ENCODE measurements around the gene TANGO2.

TANGO2 gene

DNA sequence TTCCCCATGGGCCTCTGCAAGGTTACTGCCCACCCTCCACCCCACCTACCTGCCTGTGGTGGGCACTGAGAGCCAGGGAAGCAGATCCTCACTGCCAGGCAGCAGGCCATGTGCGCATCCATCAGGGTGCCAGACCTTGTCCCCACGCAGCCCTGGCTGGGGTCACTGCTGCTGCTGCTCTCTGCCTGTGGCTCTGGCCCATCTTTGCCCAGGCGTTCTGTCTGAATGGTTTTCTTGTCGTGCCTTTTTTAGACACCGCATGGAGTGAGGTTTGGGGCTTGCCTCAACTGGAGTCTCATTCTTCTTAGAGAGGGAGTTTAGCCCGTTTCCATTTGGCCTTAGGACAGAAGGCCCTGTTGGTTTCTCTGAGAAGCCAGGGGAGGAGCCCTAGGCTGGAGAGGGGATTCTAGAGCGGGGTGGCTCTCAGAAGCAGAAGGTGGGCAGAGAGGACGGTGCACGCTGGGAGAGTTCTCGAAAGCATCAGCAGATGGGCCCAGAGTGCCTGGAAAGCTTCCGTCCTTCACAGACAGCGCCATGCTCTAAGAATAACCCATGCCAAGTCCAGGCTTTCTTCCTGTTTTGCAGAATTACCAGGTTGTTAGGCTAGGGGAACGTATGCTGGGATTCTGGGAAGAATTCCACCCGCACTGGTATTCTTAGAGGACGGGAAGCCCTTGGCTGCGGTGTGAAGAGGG lies 8.1 kb downstream of the TANGO2 start:
- DNase-seq = no peak

DNA sequence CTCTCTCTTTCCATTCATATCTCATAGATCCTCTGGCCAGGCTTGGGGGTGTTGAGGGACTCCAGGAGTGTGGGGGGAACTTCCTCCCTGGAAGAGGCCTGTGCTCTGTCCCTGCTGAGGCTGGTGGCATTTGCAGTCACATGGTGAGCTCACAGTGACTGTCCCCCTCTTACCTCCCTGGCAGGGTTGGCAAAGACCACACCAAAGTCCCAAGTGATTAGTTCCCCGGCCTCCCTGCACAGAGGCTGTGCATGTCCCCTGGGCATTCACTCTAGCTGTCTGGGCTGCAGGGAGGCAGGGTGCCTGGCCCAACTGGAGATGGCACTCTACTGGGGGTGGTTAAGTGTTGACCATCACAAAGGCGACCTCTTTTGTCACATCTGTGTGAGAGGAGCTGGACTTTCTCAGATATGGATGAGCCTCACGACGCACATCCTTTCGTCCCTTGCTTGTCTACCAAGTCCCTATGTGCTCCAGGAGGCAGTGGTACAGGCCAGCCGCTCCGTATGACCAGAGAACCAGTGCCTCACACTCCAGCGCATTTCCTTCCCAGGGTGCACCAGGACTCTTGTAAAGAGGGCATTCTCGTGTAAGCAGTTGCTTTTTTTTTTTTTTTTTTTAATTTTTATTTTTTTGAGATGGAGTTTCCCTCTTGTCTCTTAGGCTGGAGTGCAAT lies 8.8 kb downstream of the TANGO2 start:
- DNase-seq = no peak

DNA sequence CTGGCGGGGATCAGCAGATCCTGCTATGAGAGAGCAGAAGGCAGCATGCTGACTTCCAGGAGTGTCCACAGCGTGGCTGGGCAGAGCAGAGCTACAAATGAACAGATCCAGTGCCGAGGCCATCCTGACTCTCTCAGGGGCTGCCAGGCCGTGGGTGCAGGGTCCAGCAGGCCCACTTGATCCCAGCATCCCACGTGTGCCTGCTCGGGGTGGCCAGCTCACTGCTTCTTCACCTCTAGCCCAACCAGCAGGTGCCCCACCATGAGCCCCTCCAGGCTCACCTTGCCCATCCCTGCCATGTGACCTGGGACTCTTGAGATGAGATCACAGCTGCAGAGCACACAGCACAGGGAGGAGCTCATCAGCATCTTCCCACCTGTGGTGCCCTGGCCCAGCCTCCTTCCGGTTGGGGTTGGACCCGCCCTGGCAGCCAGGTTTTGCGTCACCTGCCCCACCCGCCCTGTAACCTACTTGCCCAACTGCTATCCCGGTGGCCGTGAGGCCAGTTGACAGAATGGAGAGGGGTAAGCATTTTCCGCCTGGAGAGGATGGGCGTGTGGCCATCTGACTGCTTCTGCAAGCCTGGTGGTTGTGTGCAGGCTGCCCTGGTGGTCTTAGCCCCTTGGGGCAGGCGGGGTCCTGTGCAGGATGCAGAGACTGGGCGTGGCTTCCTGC lies 11.0 kb downstream of the TANGO2 start:
- no peak for DNase-seq

DNA sequence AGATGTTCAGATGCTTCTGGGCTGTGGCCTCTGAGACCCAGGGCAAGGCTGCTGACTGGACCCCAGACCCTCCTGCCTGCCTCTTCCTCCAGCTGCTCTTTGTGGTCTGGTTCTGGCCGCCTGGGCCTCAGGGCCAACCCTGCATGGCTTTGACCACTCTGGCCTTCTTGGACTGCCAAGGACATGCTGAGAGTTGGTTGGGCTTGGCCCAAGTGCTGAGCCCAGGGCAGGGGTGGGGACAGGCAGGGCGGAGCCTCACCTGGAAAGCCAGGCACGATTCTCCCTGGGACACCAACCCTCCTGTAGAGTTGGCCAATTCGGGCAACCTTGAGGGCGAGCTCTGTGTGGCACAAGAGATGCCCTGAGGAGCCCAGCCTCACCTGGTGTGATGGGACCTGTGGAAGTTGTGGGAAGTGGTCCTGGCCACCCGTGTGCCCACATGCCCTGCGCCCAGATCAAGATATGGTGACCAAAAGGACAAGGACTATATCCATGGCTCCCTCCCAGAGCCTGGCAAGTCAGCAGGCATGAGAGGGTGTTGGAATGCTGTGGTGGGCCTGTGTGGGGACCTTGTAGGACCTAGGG lies 11.6 kb downstream of the TANGO2 start:
- no peak for DNase-seq

DNA sequence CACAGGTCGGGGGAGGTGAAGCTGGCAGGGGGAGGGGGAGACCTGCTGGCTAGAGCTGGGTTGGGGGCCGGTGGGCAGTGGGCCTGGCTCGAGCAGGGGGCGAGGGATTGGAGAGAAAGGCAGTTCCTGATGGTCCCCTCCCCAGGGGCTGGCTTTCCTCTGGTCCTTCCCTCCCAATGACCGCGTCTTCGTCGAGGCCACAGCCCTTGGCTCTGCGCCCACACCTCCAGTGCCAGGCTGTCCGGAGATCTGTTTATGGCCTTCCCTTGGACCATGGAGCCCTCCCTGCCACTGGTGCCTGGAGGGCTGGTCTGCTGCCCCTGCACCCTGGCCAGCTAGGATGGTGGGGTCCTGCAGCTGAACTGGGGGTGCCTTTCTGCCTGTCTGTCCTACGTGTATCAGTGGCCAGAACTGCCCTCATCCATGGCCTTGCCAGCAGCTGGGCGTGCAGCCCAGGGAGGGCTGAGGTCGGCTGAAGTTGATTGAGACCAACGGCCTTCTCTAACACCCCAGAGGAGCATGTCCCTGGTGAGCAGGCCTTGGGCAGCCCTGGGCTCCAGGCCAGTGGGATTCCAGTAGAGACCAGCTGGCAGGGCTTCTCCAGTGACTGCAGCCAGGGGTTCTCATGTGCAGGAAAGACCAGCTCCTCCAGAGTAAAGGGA lies 12.3 kb downstream of the TANGO2 start:
- no peak for DNase-seq

DNA sequence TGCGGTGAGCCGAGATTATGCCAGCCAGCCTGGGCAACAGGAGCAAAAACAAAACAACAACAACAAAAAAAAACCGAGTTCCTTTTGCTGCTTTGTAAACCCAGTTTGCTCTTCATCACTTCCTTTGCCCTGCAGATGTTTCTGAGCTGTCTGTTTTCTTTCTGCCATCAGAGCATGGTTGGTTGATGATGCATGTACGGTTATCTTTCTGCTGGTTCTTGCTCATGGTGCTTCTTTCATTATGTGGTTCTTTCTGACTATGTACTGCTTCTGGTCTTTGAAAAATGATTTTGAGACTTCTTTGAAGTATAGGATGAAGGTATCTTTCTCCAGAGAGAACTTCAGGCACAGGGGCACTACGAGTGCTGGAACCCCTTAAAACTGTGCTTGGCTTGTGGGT lies 13.2 kb downstream of the TANGO2 start:
- no peak for DNase-seq

DNA sequence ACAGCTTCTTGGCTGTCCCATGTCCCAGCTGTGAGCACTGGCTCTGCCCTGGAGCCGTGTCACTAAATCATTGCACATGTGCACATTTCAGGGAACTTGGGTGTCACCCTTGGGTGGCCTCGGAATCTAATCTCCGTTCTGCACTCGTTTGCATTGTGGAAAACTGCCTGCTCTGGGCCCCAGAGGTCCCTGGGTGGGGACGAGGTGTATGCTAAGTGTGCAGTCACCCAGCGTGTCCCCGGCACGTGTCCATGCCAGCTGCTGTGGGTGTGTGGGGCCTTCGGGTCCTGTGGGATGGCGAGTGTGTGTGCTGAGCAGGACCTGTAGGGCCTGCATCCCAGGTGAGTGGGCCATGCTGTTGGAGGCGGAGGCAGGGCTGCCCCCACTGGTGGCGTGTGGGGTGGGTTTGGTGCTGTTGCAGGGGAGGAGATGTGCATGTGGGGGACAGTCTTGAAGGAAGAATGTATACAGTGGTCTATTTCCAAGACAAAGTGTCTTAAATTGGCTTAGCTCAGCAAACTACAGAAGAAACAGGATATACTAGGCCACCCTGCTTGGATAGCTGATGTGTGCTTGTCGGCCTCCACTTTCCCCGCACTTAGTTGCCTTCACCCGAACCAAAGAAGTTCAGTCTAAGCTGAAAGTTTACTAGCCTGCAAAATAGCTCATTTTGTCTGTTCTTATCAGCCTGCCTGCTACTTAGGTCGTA lies 14.6 kb downstream of the TANGO2 start:
- no peak for DNase-seq

DNA sequence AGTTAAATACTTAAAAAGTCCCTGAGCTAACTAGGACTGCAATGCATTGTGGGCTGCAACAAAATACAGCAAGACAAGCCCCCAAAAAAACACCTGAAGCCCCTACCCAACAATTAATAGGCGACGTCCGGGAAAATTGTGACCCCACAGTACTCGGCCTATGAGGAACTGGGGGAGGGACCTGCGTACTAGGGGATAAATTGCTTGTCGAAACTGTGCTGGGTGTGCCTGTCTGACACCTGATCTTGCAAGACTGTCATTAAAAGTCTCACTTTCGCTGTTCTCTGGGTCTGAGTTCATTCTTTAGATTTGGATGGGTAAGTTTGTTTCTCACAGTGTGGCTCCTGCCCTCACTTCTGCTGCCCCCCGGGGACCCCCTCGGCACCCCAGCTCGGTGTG lies 15.2 kb downstream of the TANGO2 start:
- no peak for DNase-seq

DNA sequence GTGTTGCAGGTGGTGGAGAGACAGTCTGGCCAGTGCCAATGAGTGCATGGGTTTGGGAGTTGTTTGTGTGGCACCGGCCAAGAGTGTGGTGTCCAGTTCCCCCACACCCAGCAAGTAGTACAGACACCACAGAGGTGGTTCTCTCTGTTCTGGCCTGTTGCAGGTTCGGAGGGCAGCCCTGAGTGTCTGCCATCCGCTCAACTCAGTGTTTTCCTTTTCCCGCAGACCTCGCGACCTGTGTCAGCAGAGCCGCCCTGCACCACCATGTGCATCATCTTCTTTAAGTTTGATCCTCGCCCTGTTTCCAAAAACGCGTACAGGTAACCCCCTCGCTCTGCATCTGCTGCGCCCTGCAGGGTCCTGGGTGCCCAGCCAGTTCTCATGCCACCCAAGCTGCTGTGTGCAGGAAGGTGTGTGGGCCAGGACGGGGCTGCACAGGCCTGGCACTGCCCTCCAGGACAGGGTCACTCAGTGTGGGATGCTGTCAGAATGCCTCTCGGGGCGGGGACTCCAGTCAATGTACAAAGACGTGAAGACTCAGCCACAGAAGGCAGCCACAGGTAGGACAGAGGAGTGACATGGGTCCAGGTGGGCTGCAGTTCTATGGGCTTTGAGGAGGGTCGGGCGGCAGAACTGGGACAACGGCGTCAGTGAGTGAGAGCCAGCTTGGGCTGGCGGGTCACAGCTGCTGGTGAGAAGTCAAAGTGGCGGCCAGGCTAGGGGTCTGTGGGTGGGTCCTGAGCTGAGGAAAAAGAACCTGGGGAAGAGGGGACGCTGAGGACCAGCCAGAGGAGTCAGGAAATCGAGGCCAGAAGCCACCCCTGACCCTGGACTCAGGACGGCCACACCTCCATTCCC lies 15.9 kb downstream of the TANGO2 start:
- no peak for DNase-seq

DNA sequence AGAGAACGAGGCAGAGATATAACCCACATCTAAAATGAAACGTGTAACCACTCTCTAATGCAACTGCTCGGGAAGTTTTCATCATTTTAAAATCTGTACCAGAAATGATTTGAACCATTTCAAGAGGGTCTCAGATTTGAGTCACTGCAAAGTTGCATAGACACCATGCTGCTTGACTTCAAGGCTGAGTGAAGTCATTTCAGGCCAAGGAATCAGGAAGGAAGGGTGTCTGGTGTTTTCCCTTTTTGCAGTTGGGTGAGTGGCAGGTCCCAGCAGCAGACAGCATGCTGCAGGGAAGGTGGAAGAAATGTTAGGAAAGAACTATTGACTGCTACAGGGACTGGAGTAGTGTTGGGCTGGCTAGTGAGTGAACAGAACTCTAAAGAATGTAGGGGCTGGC lies 16.5 kb downstream of the TANGO2 start:
- DNase-seq = no peak

DNA sequence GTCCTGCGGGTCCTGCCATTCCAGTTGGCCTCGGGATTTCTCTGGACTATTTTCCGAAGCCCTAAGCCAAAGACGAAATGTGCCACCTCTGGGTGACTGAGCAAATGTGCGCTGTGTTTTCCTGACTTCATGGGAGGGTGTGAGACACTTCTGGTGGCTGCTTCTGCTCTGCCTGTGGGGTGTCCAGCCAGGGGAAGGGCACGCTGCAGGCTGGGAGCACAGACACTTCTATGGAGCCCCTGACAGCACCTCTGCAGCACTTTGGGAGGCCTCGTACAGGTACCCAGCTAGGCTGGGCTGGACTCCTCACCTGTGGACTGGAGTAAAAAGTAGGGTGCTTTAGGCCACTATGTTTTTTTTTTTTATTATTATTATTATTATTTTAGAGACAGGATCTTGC lies 17.7 kb downstream of the TANGO2 start:
- DNase-seq = no peak

DNA sequence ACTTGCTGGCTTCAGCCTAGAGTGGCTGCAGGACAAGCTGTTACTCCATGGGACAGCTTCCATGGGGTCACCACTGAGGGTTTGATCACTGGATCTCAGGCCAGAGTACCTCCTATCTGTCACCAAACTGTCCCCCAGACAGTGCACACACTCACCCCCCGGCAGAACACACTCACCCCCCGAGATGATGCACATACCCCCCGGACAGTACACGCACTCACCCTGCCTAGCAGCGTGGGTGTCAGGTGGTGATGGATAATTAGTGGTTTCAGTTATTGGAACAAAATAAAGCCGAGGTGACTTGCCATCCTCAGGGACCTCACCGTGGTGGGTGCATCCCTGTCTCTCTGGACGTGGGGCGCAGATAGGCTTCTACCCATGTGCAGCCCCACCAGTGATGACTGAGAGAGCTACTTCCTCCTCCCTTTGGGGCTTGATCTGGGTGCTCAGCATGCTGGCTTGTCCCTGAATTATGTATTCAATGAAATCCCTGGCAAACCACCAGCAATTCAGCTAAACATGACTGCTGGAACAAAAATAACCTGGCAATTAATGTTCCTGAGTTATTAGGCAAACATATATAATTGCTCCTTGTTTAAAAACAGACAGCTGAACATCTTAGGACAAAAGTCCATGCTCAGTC lies 18.9 kb downstream of the TANGO2 start:
- DNase-seq = no peak

DNA sequence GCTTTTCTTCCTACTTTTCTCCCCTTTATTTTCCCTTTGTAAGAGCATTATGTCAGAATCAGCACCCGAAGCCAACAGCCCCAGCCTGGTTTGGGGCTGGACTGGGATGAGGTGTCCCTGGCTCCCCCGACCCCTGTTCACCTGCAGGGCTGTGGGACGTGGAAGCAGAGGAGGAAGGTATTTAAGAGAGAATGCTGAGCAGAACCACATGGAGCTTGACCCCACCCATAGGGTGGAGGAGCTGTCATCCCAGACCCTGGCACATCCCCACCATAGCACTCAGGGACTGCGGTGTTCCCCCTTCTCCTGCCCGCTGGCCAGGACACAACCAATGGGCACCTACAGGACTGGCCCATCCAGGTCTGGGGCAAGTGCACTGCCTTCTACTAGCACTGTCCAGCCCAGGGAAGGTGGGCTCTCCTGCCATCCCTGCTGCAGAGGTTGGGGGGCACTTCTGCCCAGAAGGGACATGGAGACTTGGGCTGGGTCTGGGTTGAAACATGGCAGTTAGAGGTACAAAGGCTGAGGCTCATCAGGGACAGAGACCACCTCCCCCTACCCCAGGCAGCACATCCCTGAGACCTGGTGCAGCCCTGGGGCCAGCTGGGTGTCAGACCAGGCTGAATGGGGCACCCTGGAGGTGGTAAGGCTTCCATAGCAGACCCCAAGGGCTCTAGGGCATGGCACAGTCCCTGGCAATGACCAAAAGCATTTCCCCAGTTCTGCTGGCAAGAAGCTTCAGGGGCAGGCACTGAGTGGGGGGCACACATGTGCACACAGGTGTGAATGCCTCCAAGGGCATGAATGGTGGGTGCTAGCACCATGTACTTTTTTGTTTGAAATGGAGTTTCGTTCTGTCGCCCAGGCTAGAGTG lies 19.7 kb downstream of the TANGO2 start:
- no peak for DNase-seq

DNA sequence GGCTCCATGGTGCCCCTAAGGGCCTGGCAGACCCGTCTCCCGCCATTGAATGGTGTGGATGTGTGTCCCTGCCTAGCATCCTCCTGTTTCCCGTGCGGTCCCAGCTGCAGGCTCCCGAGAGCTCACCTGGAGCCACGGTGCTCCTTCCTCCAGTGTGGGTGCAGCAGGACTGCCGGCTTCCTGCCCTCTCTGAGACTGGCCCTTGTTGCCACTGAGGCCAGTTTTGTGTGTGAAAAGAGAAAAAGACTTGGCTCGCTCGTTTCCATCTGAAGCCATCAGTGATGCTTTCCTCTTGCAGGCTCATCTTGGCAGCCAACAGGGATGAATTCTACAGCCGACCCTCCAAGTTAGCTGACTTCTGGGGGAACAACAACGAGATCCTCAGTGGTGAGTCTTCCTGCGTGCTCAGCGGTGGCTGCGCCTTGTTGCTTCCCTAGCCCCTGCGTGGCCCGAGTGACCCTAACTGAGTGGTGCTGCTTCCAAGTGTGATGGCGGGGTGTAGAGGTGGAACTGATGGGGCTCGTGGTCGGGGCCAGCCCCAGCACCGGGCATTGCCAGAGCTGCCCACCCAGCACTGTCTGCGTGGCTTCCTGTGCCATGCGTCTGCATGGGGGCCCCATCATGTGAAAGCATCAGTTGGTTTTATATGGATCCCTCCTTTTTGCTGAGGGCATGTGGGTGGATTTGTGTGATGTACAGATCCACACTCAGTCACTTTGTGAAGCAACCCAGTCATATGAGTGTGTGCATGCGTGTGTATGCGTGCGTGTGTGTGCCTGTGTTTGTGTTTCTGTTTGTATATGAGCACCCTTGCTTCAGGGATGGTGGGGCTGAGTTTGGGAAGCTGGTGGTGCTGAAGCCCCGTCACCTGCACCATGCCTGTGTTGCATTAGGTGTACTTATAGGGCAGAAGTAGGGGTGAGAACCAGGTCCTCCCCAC lies 22.4 kb downstream of the TANGO2 start:
- no peak for DNase-seq

DNA sequence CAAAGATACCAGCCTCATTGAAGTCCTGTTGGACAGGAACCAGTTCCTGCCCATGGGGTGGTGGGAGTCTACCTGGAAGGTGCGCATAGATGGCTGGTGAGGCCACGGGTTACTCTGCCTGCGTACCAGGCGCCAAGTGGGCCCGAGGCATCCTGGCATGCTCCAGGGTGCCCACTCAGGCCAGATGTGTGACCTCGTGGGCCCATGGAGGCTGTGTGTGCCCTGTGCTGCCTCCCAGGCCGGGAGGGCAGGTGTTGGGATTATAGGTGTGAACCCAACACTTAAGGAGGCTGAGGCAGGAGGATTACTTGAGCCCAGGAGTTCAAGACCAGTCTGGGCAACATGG lies 23.1 kb downstream of the TANGO2 start:
- DNase-seq = no peak

DNA sequence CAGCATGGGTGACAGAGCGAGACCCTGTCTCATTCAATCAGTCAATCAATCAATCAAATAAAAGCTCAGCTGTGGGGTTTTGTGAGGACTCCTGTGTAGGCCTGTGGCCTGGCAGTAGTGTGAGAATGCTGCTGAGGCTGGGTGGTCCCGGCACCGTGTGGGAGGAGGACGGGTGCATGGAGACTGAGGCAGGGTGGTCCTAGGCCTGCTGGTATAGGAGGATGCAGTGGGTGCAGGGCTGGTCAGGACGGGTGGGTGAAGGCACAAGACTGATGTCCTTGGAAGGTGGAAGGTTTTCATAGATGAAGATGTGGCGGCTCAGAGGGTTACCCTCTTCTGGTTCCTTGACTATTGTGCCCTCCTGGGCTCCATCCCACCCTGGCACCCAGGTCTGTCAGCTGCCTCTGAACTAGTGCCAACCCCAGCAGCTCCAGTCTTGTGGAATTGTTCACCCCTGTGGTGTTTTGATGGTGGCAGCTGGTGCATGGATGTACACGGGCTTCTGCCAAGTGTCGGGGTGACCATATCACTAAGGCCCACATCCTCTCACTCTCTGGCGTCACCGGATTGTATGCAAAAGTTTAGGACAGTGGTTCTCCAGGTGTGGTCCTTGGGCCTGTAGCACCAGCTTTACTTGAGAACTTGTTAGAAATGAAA lies 23.7 kb downstream of the TANGO2 start:
- DNase-seq = no peak

DNA sequence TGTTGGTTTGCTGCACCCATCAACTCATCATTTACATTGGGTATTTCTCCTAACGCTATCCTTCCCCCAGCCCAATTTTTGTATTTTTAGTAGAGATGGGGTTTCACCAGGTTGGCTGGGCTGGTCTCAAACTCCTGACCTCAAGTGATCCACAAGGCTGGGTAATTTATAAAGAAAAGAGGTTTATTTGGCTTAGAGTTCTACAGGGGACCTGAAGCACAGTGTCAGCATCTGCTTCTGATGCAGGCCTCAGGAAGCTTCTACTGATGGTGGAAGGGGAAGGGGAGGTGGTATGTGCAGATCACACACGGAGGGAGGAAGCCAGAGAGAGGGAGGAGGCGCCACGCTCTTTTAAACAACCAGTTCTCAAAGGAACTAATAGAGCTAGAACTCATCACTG lies 25.8 kb downstream of the TANGO2 start:
- DNase-seq = no peak

DNA sequence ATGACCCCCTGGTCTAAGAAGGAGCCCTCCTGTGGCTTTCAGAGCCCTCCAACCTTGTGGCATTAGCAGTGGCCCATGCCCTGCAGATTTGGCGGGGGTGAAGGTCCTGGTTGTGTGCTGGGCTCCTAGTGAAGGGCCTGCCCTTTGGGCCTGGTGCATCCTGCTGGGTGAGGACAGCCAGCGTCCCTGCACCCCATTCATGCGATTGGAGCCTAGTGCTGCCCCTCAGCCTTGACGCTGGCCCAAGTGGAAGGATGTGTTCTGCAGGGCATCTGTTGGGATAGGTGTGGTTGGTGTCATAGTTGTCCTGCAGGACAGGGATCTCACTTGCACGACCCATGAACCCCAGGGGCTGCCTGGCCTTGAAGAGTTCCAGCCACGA lies 31.0 kb downstream of the TANGO2 start:
- no peak for DNase-seq
